OCI-LY1 (cell line): ENCODE data around the gene BIRC5.

Experiments
- CTCF ChIP-seq: fragments of 200-600 bp; sonication (generic), shearing (Covaris generic); IDR thresholded peaks from 2 replicates; pipeline ENCODE4 v1.5.1; 2017; ENCODE audit warnings: mild to moderate bottlenecking, antibody characterized with exemption, low read length, moderate library complexity, mixed read lengths
- EZH2 ChIP-seq: fragments of 200-600 bp; sonication (generic), shearing (Covaris generic); IDR thresholded peaks from 2 replicates; pipeline ENCODE4 v1.8.0; 2017; ENCODE audit warnings: borderline replicate concordance, mixed run types, mild to moderate bottlenecking, antibody characterized with exemption, low read length, moderate library complexity, mixed read lengths

DNA sequence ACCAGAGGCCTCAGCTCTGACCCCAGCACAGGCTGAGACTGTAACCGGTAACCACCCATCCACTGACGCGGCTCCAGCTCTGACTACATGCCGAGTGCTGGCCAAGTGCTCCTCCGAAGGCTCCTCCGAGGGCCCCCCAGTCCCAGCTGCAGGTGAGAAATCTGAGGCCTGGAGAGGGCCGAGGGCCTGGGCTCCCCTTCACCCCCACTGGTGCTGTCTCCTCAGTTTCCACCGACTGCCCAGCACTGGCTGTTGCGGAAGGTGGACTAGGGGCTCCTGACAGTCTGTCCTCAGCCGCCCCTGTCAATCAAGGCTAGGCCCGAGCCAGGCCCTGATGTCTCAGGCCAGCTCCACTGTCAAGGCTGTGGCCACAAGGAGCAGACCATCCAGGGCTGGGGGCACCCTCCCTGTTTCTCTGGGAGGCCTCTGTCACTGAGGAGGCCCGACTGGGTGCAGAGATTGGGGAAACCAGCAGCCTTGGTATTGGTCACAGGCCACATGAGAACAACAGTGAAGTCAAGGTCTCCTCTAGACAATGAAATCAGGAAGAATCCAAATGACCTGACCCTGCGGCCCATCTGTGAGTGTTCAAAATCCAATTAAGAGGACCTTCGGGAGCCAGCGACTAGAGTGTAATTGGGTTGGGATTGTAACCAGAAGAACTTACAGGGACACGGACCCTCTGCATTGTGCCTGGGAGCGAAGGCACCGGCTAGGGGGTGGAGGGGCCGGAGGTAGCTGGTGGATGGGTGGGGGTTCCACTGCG, 22.5 kb downstream of the BIRC5 start:
- no peak for TF ChIP-seq CTCF
- no peak for TF ChIP-seq EZH2
